ENCODE measurements around the gene RPS24.

RPS24 gene

DNA sequence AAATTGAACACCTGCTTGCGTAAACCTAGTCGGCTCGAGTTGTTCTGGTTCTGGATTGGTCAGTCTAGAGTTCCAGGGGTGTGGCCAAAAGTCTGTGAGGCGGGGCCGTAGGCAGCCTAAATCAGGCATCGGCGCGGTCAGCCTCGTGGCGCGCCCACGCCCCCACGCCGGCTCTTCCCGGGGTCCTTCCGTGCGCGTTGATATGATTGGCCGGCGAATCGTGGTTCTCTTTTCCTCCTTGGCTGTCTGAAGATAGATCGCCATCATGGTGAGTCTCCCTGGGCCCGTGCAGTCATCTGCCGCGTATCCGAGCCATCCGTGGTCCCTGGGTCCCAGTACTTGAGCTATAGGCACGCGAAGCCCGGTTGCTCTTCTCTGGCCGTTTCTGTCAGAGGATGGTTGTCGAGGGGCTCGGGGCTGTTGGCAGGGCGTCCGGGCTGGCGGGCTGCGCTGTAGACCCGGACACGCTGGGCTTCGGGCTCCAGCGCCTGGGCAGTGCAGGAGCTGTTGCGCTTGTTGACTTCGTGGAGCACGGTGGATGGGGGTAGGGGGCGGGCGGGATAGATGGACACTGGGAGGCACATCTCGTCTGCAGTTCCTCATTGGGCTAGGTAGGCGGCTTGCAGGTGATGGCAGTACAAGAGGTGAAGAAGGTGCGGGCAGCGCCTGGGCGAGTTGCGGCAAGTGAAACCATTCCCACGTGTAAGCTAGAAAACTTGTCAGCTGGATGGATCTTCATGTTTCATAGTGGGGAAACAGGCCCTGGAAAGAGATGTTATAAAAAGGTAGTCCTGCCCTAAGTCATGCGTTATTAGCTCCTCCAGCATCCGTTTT is at the start of gene RPS24:
RPS24 (plus strand) TSS at position 227 of the 834 bp plus-strand sequence; CDS start at position 266, 39 bp downstream.
- no peak for TF ChIP-seq GATA3 (IDR thresholded peaks at IDR 0.05; ENCODE audit: low read depth, low read length)
- TF ChIP-seq GATA2 (IDR thresholded peaks at IDR 0.05; ENCODE audit: low read depth, low read length) = 0 out of 2 replicates have a peak, but pooled peaks have one; percentile 43

DNA sequence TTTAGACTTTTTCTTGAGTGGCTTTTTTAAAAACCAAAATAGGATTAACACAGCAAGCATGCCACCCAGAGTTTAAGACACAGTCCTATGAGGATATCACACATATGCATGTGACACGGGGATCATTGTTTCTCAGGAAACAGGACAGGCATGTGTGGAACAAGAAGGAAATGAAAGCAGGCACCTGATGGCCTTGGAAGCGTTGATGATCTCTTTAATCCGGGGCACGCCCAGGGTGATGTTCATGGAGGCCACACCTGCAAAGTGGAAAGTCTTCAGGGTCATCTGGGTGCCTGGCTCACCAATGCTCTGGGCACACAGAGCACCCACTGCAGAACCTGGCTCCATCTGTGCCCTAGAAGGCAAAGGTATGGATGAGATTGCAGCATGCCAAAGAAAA is 48.7 kb upstream of the RPS24 start:
- TF ChIP-seq GATA2 (IDR thresholded peaks at IDR 0.05; ENCODE audit: low read depth, low read length) (no peak), GATA3 (IDR thresholded peaks at IDR 0.05; ENCODE audit: low read depth, low read length) (no peak)

DNA sequence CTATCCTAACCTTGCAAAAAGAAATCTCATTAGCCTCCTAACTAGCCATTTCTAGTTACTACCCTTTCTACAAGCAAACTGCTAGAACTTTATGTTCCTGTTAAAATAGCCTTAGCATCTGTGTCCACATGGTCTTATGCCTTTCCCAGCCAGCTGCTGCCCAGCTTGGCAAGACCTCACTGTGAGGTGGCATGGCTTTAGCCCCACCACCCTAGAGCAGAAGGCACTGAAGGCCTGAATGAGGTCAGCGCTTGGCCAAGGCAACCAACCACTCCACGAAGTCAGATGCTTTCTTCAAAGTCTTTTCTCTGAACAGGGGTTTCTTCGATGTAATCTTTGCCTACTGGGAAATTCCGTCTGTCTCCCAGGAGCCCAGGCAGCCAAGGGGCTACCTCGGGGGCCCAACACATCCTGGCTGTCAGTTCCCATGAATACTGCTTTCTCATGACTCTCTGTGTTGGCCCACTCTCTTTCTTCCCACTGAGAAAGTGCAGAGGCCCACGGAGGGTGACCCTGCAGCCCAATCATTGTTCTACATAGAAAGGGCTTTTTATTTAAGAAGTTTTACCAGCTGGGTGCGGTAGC is 45.9 kb upstream of the RPS24 start:
- TF ChIP-seq GATA2 (IDR thresholded peaks at IDR 0.05; ENCODE audit: low read depth, low read length) = no peak
- no peak for TF ChIP-seq GATA3 (IDR thresholded peaks at IDR 0.05; ENCODE audit: low read depth, low read length)

DNA sequence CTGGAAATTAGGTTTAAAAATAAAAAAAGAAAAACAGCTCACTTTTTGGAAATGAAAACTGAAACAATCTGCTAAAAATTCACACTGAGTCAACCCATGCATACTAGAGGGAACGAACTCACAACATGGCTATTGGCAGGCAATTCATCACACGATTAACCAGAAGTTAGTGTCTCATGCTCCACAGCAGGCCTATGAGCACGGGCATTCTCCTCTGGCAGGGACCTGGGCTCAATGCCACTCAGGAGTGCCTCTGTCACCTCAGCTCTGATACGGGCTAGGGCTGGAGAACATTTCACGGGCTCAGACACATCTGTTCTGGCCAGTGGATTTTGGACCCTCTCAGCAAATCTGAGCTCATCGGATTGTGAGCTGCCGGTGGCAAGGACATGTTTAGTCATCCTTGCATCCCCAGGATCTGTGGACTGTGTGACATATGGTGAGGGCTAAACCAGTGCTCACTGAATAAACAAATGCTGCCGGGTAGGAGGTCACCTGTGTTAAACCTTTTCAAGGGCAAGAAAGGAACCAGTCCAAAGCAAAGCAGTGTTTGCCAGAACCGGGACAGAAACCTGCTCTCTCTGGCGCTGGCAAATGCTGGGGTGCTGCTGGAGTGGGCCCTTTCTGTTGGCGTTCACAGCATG is 44.5 kb upstream of the RPS24 start:
- TF ChIP-seq GATA2 (IDR thresholded peaks at IDR 0.05; ENCODE audit: low read depth, low read length) = no peak
- TF ChIP-seq GATA3 (IDR thresholded peaks at IDR 0.05; ENCODE audit: low read depth, low read length) = no peak

DNA sequence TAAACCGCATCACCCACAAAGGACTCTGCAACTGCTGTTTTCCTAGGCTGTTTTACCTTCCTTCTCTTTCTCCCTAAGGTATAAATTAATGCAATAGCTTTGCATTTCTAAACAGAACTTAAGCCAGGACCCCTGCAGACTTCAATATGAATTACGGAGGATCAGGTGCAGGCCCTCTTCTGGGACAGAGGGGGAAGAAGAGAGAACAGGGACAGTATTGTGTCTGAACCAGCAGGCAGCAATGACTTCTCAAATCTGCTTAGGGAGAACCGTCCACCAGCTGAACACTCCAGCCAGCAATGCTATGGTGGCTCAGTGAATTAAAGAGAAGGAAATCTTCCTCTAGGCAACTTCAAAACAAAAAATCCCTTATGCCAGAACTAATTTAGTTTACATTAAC is 40.0 kb upstream of the RPS24 start:
- TF ChIP-seq GATA2 (IDR thresholded peaks at IDR 0.05; ENCODE audit: low read depth, low read length) = no peak
- TF ChIP-seq GATA3 (IDR thresholded peaks at IDR 0.05; ENCODE audit: low read depth, low read length) = no peak

DNA sequence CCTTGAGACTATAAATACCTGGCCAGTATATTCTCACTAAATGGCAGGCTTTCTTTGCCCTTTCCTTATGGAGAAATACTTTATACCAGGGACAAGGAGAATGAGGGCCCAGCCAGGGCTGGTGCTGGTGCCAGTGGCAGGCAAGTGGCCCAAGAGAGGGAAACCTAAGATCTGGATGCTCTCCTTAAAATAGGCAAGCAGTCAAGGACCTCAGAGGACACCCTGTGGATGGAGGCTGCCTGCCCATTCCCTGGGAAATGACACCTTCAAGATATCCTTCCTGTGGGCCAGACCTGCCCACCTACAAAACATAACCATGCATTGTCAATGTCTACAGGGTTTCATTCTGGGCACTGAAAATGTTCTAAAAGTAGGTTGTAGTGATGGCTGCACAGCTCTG is 33.5 kb upstream of the RPS24 start:
- TF ChIP-seq GATA2 (IDR thresholded peaks at IDR 0.05; ENCODE audit: low read depth, low read length) (no peak), GATA3 (IDR thresholded peaks at IDR 0.05; ENCODE audit: low read depth, low read length) (no peak)

DNA sequence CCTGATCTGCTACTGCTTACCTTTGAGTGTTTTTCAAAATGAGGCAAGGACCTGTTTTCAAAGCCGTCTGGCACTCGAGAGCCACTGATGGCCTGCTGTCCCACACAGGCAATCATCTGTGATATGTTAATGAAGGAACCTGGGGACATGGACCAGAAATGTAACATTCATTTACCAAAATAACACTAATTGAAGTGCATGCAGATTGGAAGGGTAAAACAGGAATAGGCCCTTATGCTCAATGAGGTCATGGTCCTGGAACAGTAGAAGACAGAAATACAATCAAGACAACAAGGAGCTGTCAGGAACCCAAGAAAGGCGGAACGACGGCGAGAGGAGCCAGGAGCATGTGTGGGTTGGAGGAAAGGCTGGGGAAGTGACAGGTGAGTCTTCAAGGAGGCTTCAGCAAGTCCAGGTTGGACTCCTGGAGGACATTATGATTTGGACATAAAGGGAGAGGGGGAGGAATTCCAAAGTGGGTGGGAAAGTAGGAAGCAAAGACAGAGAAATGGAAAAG is 32.6 kb upstream of the RPS24 start:
- TF ChIP-seq GATA3 (IDR thresholded peaks at IDR 0.05; ENCODE audit: low read depth, low read length) = no peak
- TF ChIP-seq GATA2 (IDR thresholded peaks at IDR 0.05; ENCODE audit: low read depth, low read length) = no peak

DNA sequence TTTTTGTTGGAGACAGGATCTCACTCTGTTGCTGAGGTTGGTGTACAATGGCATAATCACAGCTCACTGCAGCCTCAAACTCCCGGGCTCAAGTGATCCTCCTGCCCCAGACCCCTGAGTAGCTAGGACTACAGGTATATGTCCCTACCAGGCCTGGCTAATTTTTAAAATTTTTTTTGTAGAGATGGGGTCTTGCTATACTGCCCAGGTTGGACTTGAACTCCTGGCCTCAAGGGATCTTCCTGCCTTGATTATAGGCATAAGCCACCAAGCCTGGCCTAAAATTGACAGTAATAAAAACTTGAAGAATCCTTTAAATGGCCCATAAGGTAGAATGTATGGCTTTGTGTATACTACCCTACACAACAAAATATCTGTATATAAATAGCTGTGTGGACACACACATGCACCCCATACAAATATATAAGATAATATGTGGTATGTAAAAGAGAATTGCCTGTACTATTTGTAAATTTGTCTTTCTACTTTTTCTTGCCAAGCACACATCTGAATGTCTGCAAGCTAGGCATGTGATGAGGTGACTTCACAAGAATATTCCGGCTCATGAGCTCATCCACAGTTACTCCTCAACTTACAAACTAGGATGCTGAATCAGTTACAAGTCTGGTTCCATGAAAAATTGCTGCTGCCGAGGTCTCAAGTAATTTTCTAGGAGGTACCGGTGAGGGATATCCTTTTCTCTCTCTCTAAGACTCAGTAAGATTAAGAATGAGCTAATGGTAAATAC is 30.9 kb upstream of the RPS24 start:
- no peak for TF ChIP-seq GATA3 (IDR thresholded peaks at IDR 0.05; ENCODE audit: low read depth, low read length)
- no peak for TF ChIP-seq GATA2 (IDR thresholded peaks at IDR 0.05; ENCODE audit: low read depth, low read length)

DNA sequence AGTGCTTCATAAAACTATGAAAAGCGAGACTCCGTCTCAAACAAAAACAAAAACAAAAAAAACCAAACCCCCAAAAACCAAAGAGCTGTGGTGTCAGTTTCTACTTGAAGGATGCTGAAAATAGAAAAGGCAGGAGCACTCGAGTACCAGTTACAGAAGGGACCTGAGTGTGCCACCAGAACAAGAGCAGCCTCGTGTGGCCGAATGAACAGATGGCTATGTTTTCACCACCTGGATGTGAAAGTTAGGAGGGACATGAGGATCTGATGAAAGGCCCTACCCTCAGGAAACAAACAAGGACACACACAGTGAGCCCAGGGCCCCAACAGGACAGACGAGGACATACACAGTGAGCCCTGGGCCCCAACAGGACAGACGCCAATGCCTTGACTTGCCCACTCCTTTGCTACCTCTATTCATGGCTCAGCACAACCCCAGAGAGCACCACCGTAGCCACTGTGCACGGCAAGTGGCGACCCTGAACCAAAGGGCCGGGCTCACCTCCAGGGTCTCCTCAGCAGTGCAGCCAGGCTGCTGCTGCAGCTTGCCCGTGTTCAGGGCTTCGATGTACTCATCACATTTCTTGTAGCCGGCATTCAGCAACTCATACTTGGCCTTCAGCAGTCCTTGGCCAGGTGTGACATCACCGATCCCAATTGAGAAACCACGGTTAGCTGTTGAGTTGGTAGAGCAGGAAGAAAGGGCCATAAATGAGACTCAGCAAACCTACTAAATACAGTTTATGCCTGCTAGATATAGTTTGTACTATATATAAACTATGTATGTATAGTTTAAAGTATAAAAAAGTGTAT is 29.2 kb upstream of the RPS24 start:
- TF ChIP-seq GATA3 (IDR thresholded peaks at IDR 0.05; ENCODE audit: low read depth, low read length) (no peak), GATA2 (IDR thresholded peaks at IDR 0.05; ENCODE audit: low read depth, low read length) (no peak)

DNA sequence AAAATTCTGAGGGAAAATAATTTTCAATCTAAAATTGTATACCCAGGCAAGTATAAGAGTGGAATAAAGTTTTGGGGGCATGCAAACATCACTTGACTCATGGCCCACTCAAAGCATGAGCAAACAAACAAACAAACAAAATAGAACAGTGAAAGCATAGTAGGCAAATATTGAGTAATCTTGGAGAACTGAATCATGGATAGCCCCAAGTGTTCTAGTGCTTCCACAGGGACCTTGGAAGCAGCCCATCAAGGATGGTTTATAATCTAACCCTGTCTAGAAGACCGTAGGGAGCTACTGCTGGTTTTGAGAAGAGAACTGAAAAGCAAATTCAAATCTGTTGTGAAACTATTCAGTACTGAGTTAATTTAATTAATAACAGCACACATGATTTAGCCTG is 26.5 kb upstream of the RPS24 start:
- no peak for TF ChIP-seq GATA3 (IDR thresholded peaks at IDR 0.05; ENCODE audit: low read depth, low read length)
- TF ChIP-seq GATA2 (IDR thresholded peaks at IDR 0.05; ENCODE audit: low read depth, low read length) = no peak

DNA sequence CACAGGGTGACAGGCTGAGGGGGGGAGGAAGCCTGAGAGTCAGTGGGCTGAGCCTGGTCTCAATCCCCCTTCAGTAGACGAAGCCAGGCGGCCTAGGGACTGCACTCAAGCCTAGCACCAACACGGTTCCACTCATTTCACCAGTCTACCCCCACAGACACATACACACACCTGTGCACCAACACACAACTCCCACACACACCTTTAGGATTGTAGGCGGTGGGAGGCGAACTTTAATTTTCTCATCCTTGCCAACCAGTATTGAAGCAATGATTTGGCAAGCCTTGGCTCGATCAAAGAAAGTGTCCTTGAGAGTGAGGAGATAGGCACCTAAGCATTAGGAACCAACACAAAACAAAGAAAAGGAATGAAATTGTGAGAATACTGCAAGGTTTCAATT is 24.0 kb upstream of the RPS24 start:
- no peak for TF ChIP-seq GATA2 (IDR thresholded peaks at IDR 0.05; ENCODE audit: low read depth, low read length)
- no peak for TF ChIP-seq GATA3 (IDR thresholded peaks at IDR 0.05; ENCODE audit: low read depth, low read length)

DNA sequence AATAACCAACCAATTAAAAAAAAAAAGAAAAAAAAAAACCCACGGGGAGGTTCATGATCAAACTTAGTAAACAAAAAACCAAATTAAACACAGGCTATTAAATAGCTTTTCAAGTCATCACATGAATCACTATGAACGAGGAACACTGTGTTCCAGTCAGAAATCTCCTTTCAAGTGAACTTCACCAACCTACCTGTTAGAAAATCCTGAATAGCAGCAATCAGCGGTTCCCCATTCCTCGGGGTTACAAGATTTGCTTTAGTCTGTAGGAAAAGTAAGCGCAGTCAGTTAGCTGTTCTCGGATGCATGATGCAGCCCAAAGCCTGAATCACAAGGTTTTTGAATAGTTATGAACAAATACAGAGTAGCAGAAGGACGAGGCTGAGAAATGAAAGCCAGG is 23.4 kb upstream of the RPS24 start:
- TF ChIP-seq GATA2 (IDR thresholded peaks at IDR 0.05; ENCODE audit: low read depth, low read length) (no peak), GATA3 (IDR thresholded peaks at IDR 0.05; ENCODE audit: low read depth, low read length) (no peak)

DNA sequence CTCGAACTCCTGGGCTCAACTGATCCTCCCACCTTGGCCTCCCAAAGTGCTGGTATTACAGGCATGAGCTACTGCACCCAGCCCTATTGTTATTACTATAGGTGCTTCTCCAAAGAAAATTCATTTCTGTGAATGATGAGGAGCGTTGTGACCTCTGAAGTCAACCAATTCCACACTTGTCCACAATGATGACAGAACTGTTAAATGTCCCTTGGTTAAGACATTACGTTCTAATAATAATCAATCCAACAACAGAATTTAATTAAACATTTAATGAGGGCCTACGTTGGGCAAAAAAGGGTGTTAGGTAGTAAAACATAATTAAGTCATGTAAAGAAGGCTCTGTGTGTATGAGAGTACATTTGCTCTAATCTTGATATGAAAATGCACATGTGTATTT is 22.6 kb upstream of the RPS24 start:
- TF ChIP-seq GATA3 (IDR thresholded peaks at IDR 0.05; ENCODE audit: low read depth, low read length) (no peak), GATA2 (IDR thresholded peaks at IDR 0.05; ENCODE audit: low read depth, low read length) (no peak)

Data from SH-SY5Y (cell line).